ENCODE measurements around the gene AMDHD2. TPM values are rescaled to one million over a fixed set of nuclear protein-coding genes. Genes with fewer than 3 reads are reported as not detected.

Gene AMDHD2
- total and polyA plus RNA-seq, 2 of the 13 experiments (the other 11 are each of a cell fraction or from before 2014, with no cell fraction given), result 33.5 to 39.1 TPM

DNA sequence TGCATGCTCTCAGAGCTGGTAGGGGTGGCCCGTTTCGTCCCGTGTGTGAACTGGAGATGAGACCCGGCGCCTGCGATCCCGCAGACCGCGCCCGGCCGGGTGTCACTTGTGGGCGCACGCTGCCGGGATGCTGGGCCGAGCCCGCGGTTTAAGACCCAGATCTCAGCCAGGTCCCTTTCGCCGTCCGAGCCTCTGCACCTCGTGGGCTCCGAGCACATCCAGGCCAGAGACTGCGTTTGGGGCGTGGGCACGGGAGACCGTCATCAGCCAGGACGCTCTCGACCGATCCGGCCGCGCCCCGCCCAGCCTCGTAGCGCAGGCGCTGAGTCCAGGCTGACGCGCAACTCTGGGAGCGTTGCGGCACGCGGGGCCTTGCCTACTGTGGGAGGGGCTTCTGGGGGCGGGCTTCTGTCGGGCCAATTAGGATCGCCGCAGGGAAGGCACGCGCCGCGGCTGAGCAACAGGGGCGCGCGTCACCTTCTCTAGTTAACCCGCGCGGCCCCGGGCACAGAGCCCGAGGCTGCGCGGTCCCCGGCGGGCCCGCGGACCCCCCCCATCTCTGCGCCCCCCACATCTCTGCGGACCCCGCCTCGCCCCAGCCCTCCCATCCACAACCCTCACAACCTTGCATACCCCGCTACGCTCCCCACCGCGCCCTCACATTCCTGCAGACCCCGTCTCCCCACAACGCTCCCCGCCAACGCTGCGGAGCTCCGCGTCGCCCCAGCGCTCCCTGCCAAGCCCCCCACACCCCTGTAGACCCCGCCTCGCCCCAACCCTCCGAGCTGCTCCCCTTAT, 11.7 kb downstream of the AMDHD2 start (continued):
- TF ChIP-seq, protein P1, sequence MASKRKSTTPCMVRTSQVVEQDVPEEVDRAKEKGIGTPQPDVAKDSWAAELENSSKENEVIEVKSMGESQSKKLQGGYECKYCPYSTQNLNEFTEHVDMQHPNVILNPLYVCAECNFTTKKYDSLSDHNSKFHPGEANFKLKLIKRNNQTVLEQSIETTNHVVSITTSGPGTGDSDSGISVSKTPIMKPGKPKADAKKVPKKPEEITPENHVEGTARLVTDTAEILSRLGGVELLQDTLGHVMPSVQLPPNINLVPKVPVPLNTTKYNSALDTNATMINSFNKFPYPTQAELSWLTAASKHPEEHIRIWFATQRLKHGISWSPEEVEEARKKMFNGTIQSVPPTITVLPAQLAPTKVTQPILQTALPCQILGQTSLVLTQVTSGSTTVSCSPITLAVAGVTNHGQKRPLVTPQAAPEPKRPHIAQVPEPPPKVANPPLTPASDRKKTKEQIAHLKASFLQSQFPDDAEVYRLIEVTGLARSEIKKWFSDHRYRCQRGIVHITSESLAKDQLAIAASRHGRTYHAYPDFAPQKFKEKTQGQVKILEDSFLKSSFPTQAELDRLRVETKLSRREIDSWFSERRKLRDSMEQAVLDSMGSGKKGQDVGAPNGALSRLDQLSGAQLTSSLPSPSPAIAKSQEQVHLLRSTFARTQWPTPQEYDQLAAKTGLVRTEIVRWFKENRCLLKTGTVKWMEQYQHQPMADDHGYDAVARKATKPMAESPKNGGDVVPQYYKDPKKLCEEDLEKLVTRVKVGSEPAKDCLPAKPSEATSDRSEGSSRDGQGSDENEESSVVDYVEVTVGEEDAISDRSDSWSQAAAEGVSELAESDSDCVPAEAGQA (IDR thresholded peaks at IDR 0.05; ENCODE audit: low read depth), result 0 out of 2 replicates have a peak, but pooled peaks have one; percentile 61
- TF ChIP-seq, protein P1 (CRISPR knock-in tag; IDR thresholded peaks at IDR 0.05; ENCODE audit: borderline replicate concordance), result no peak
- no peak; the same call in 1 of the 2 replicates for TF ChIP-seq ZNF639 (CRISPR knock-in tag; conservative IDR thresholded peaks at IDR 0.05)
- TF ChIP-seq, protein P2, sequence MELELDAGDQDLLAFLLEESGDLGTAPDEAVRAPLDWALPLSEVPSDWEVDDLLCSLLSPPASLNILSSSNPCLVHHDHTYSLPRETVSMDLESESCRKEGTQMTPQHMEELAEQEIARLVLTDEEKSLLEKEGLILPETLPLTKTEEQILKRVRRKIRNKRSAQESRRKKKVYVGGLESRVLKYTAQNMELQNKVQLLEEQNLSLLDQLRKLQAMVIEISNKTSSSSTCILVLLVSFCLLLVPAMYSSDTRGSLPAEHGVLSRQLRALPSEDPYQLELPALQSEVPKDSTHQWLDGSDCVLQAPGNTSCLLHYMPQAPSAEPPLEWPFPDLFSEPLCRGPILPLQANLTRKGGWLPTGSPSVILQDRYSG (CRISPR knock-in tag; IDR thresholded peaks at IDR 0.05), result no peak
- no peak for TF ChIP-seq ZZZ3 (CRISPR knock-in tag; IDR thresholded peaks at IDR 0.05; ENCODE audit: borderline replicate concordance)
- no peak for TF ChIP-seq TCF7 (IDR thresholded peaks at IDR 0.05; ENCODE audit: low read depth)
- no peak; the same call in 1 of the 2 replicates for TF ChIP-seq ZNF333 (CRISPR knock-in tag; IDR thresholded peaks at IDR 0.05; ENCODE audit: borderline replicate concordance)
- TF ChIP-seq, protein P3, sequence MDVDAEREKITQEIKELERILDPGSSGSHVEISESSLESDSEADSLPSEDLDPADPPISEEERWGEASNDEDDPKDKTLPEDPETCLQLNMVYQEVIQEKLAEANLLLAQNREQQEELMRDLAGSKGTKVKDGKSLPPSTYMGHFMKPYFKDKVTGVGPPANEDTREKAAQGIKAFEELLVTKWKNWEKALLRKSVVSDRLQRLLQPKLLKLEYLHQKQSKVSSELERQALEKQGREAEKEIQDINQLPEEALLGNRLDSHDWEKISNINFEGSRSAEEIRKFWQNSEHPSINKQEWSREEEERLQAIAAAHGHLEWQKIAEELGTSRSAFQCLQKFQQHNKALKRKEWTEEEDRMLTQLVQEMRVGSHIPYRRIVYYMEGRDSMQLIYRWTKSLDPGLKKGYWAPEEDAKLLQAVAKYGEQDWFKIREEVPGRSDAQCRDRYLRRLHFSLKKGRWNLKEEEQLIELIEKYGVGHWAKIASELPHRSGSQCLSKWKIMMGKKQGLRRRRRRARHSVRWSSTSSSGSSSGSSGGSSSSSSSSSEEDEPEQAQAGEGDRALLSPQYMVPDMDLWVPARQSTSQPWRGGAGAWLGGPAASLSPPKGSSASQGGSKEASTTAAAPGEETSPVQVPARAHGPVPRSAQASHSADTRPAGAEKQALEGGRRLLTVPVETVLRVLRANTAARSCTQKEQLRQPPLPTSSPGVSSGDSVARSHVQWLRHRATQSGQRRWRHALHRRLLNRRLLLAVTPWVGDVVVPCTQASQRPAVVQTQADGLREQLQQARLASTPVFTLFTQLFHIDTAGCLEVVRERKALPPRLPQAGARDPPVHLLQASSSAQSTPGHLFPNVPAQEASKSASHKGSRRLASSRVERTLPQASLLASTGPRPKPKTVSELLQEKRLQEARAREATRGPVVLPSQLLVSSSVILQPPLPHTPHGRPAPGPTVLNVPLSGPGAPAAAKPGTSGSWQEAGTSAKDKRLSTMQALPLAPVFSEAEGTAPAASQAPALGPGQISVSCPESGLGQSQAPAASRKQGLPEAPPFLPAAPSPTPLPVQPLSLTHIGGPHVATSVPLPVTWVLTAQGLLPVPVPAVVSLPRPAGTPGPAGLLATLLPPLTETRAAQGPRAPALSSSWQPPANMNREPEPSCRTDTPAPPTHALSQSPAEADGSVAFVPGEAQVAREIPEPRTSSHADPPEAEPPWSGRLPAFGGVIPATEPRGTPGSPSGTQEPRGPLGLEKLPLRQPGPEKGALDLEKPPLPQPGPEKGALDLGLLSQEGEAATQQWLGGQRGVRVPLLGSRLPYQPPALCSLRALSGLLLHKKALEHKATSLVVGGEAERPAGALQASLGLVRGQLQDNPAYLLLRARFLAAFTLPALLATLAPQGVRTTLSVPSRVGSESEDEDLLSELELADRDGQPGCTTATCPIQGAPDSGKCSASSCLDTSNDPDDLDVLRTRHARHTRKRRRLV (CRISPR knock-in tag; IDR thresholded peaks at IDR 0.05), result peak; percentile 77
- no peak for TF ChIP-seq FOXJ3 (CRISPR knock-in tag; IDR thresholded peaks at IDR 0.05; ENCODE audit: borderline replicate concordance)
- TF ChIP-seq, protein P4, sequence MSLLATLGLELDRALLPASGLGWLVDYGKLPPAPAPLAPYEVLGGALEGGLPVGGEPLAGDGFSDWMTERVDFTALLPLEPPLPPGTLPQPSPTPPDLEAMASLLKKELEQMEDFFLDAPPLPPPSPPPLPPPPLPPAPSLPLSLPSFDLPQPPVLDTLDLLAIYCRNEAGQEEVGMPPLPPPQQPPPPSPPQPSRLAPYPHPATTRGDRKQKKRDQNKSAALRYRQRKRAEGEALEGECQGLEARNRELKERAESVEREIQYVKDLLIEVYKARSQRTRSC (CRISPR knock-in tag; IDR thresholded peaks at IDR 0.05; ENCODE audit: low read depth), result no peak
- TF ChIP-seq NAIF1 (CRISPR knock-in tag; IDR thresholded peaks at IDR 0.05; ENCODE audit: borderline replicate concordance), result peak; percentile 81; the same call in 1 of the 2 replicates
